Esophagus muscularis mucosa (tissue), 4 donors: ENCODE results near the gene HSD17B1. TPM values are rescaled to one million over a fixed set of nuclear protein-coding genes. Genes with fewer than 3 reads are reported as not detected.
A peak's percentile ranks its signal among the peaks of the same experiment; 100 is the strongest.

ENCODE experiments used
- DNase-seq: peaks from one replicate; pipeline ENCODE4 v3.0.0-alpha.2; 2017; ENCODE audit errors: extremely low spot score
- H3K27ac ChIP-seq, 4 donors: fragments of 200-600 bp; sonication (generic); replicated peaks in 1 of 4; 1 replicate in 3 of 4; 2 replicates in 1 of 4; pipeline ENCODE4 v1.5.1; 2016 to 2019; ENCODE audit warnings: mild to moderate bottlenecking in 1 of 4
- H3K27me3 ChIP-seq, 4 donors: fragments of 200-600 bp; sonication (generic); one replicate each; pipeline versions ENCODE4 v1.5.1 to v1.6.0; 2016 to 2019
- H3K36me3 ChIP-seq, 4 donors: fragments of 200-600 bp; sonication (generic); one replicate each; pipeline ENCODE4 v1.5.1; 2016 to 2019
- H3K4me1 ChIP-seq, 4 donors: fragments of 200-600 bp; sonication (generic); one replicate each; pipeline ENCODE4 v1.5.1; 2016 to 2019
- H3K4me3 ChIP-seq, 4 donors: fragments of 200-600 bp; sonication (generic); 1 replicate in 2 of 4; 2 replicates in 2 of 4; pipeline ENCODE4 v1.5.1; 2016 to 2019; ENCODE audit warnings: mild to moderate bottlenecking in 4 of 4, moderate library complexity in 1 of 4
- H3K9me3 ChIP-seq, 4 donors: fragments of 200-600 bp; sonication (generic); 1 replicate in 3 of 4; 2 replicates in 1 of 4; pipeline ENCODE4 v1.5.1; 2016 to 2019
- CTCF ChIP-seq, 3 experiments: fragments of 200-600 bp in 2 of 3; fragments of 450-650 bp in 1 of 3; sonication (generic) in 2 of 3; IDR thresholded peaks; one replicate each; pipeline ENCODE4 v1.5.1; 2017 to 2019; ENCODE audit warnings: antibody characterized with exemption in 3 of 3, mild to moderate bottlenecking in 2 of 3, moderate library complexity in 1 of 3
- EP300 ChIP-seq: sonication (generic); formaldehyde crosslinking; IDR thresholded peaks from one replicate; pipeline ENCODE4 v1.6.1; 2017; ENCODE audit warnings: antibody characterized with exemption
- POLR2A ChIP-seq: fragments of 450-650 bp; IDR thresholded peaks from one replicate; pipeline ENCODE4 v1.6.1; 2017; ENCODE audit warnings: antibody characterized with exemption, moderate library complexity, mild to moderate bottlenecking, low read depth
- POLR2AphosphoS5 ChIP-seq, 2 donors: sonication (generic); formaldehyde crosslinking; IDR thresholded peaks; one replicate each; pipeline ENCODE4 v1.6.1; 2017; ENCODE audit warnings: antibody characterized with exemption in 2 of 2
- WGBS: methylation state at CpG from one replicate; pipeline ENCODE4 v1.1.5; 2018; 5-methylcytosine and 5-hydroxymethylcytosine counted together
- intact Hi-C: fragments of 100-400 bp; cut with DNase I; formaldehyde crosslinking; loops from one replicate; pipeline ENCODE4 v1.15.1; 2023
- total RNA-seq, 4 donors: library from RNA; depleted of rRNA; stranded (reverse); fragments of >200 nt; gene quantifications; one replicate each; pipeline versions ENCODE4 v1.1.0 to v1.2.1, GENCODE V29; 2016

HSD17B1 gene
- total RNA-seq, 4 donors from 2014 or later, result 0.13 to 2.5 (median 0.62) TPM

GRCh38 chr17:42561897-42562387, 9.2 kb downstream of the HSD17B1 start, which contains the start of gene COASY:
Gene COASY, plus strand, starts transcription at chr17:42562148. Its CDS starts 475 bp downstream, at chr17:42562623.
- WGBS, result 0% methylated on average over 19 of the region's 26 CpGs
- DNase-seq, result peak; percentile 98
- Histone ChIP-seq H3K4me1 (peaks cover 31 to 55% (median 50%) of the 10 kb centered on the region in 4 donors), H3K36me3 (peaks cover 19 to 28% (median 25%) of the 10 kb centered on the region in 4 donors), H3K27ac (peak within 1 kb of the TSS; percentile 83 to 90 (median 85)), H3K4me3 (peak within 1 kb of the TSS; percentile 70 to 87 (median 73)), H3K9me3 (no peaks in the 10 kb centered on the region), H3K27me3 (no peaks in the 10 kb centered on the region)
- TF ChIP-seq POLR2A (peak; percentile 56), EP300 (no peak), POLR2AphosphoS5 (IDR thresholded peaks at IDR 0.05) (peak; percentile 90 to 98), CTCF (IDR thresholded peaks at IDR 0.05) (peak in 1 of 3 experiments; percentile 17)
- intact Hi-C loops, result no loop called here

- H3K4me3 ChIP-seq, result peak overlapping the region; percentile 70 to 87 (median 73)
- peak overlapping the region; percentile 83 to 90 (median 85) for H3K27ac ChIP-seq
- no peaks in the 10 kb centered on the region for H3K27me3 ChIP-seq
- no peak for DNase-seq
- H3K4me1 ChIP-seq, result peaks cover 31 to 59% (median 53%) of the 10 kb centered on the region in 4 donors
- TF ChIP-seq CTCF (IDR thresholded peaks at IDR 0.05) (no peak), EP300 (no peak), POLR2A (no peak), POLR2AphosphoS5 (IDR thresholded peaks at IDR 0.05) (no peak)
- intact Hi-C loops, result no loop called here
- H3K9me3 ChIP-seq, result no peaks in the 10 kb centered on the region
- peaks cover 19 to 28% (median 25%) of the 10 kb centered on the region in 4 donors for H3K36me3 ChIP-seq
- 8% methylated on average over 40 of the region's 48 CpGs for WGBS
Measured at GRCh38 chr17:42562388-42563142, 9.8 kb downstream of the HSD17B1 start.

DNA sequence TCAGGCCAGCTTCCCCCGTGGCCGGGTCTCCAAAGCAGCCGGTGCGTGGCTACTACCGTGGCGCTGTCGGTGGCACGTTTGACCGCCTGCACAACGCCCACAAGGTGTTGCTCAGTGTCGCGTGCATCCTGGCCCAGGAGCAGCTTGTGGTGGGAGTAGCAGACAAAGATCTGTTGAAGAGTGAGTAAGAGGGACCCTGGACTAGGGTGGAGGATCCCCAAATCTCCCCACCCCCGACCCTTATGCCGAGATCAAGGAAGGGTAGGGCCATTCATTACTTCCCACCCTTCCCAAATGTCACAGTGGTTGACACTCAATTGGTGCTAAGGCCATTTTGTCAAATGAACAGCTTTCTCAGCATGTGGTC, 10.4 kb downstream of the HSD17B1 start:
- intact Hi-C loops, result no loop called here
- Histone ChIP-seq H3K9me3 (no peaks in the 10 kb centered on the region), H3K4me1 (peaks cover 36 to 65% (median 59%) of the 10 kb centered on the region in 4 donors), H3K4me3 (peak overlapping the region; percentile 70 to 87 (median 73)), H3K27ac (peak overlapping the region; percentile 83 to 90 (median 85)), H3K27me3 (no peaks in the 10 kb centered on the region), H3K36me3 (peaks cover 19 to 28% (median 25%) of the 10 kb centered on the region in 4 donors)
- WGBS, result no CpG with 5 or more reads among the region's 14 CpGs
- DNase-seq, result no peak
- no peak for TF ChIP-seq POLR2AphosphoS5 (IDR thresholded peaks at IDR 0.05)
- no peak for TF ChIP-seq CTCF (IDR thresholded peaks at IDR 0.05)
- TF ChIP-seq EP300, result no peak

DNA sequence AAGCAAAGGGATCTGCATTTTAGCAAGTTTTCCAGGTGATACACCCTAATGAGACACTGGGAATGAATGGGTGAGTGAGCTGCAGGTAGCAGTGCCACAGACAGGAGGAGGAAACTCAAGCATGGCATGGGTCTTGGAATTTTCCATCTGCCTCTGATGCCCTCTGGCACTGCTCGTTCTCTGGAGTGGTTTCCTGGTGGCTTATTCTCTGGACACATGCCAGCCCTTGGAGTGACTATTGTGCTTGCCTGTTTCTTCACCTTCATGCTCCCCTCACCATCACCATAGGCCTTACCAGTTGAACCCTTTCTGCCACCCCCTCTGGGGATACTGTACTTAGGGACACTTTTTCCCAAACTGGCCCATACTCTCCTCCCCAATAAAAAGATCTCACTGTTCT, 10.8 kb downstream of the HSD17B1 start:
- no peak for DNase-seq
- H3K27ac ChIP-seq, result peak overlapping the region in 3 of 4 donors; percentile 10 to 90 (median 11)
- TF ChIP-seq POLR2AphosphoS5 (IDR thresholded peaks at IDR 0.05), result no peak
- no peak for TF ChIP-seq POLR2A
- 33% methylated on average over 1 of the region's 1 CpG for WGBS
- H3K27me3 ChIP-seq, result no peaks in the 10 kb centered on the region
- peak overlapping the region in 3 of 4 donors; percentile 70 to 87 (median 75) for H3K4me3 ChIP-seq
- H3K4me1 ChIP-seq, result peaks cover 40 to 69% (median 62%) of the 10 kb centered on the region in 4 donors
- intact Hi-C loops, result no loop called here
- no peaks in the 10 kb centered on the region for H3K9me3 ChIP-seq
- H3K36me3 ChIP-seq, result peaks cover 19 to 32% (median 28%) of the 10 kb centered on the region in 4 donors

- H3K27ac ChIP-seq, result peak overlapping the region in 3 of 4 donors; percentile 10 to 90 (median 11)
- no peaks in the 10 kb centered on the region for H3K9me3 ChIP-seq
- peaks cover 44 to 73% (median 63%) of the 10 kb centered on the region in 4 donors for H3K4me1 ChIP-seq
- no peak overlapping the region for H3K4me3 ChIP-seq
- DNase-seq, result no peak
- H3K36me3 ChIP-seq, result peaks cover 19 to 36% (median 32%) of the 10 kb centered on the region in 4 donors
- TF ChIP-seq POLR2AphosphoS5 (IDR thresholded peaks at IDR 0.05) (no peak), EP300 (no peak), POLR2A (no peak), CTCF (IDR thresholded peaks at IDR 0.05) (no peak)
- intact Hi-C loops, result no loop called here
- WGBS, result 84% methylated on average over 9 of the region's 9 CpGs
- no peaks in the 10 kb centered on the region for H3K27me3 ChIP-seq
Measured at GRCh38 chr17:42563950-42564349, 11.2 kb downstream of the HSD17B1 start.
